Measurements from ENCODE around the gene HSPA1A.

DNA sequence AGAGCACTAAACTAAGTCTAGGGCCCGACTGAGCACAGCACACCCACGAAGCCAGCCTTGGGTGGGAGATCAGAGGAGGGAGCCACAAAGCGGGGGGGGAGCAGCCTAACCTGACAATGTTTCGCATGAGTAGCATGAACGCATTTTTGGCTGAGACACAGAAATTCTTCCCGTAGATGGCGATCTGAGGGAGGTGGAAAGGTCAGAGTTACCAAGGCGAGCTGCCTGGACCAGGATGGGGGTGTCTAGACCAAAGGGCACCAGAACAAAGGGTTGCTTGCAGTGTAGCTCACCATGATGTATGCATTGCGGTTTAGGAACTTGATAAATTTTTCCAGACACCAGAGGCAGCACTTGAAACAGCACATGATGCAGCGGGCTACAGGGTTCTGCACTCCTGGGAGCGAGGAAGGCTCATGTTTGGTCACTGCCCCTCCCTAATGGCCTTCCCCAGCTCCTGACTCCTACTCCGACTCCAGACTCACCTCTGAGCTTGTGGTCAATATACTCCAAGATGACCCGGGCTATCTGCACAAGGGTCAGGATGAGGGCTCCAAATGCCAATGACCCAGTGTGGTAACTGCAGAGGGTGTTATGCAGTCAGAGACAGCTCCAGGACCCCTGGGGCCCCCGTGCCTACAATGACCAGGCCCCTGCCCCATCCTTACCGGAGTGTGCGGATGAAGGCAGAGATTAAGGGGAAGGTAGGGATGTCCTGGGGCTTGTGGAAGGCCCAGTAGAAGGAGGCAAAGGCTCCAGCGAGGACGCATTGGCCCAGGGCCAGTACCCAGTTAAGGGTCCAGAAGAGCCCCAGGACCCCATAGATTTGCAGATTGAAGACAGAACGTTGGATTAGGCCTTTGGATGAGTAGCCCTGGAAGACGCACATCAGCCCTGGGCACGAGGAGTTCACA, 50.1 kb downstream of the HSPA1A start:
- no peak for TF ChIP-seq ZFP3 (CRISPR knock-in tag; IDR thresholded peaks at IDR 0.05)
- TF ChIP-seq, protein P1, sequence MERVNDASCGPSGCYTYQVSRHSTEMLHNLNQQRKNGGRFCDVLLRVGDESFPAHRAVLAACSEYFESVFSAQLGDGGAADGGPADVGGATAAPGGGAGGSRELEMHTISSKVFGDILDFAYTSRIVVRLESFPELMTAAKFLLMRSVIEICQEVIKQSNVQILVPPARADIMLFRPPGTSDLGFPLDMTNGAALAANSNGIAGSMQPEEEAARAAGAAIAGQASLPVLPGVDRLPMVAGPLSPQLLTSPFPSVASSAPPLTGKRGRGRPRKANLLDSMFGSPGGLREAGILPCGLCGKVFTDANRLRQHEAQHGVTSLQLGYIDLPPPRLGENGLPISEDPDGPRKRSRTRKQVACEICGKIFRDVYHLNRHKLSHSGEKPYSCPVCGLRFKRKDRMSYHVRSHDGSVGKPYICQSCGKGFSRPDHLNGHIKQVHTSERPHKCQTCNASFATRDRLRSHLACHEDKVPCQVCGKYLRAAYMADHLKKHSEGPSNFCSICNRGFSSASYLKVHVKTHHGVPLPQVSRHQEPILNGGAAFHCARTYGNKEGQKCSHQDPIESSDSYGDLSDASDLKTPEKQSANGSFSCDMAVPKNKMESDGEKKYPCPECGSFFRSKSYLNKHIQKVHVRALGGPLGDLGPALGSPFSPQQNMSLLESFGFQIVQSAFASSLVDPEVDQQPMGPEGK (CRISPR knock-in tag; IDR thresholded peaks at IDR 0.05; ENCODE audit: borderline replicate concordance): no peak
